HEK293 (cell line): Measurements from ENCODE around the gene TMC5.

ENCODE experiments used
- CTCF ChIA-PET: fragments of 350-600 bp; formaldehyde crosslinking; extraction: SDS; loops from one replicate; lab custom pipeline; 2021; ENCODE audit warnings: antibody characterized with exemption; lab: Yijun Ruan, JAX
- POLR2A ChIA-PET: fragments of 300-600 bp; formaldehyde crosslinking; extraction: SDS; loops from one replicate; lab custom pipeline; 2020; ENCODE audit warnings: antibody characterized with exemption, inconsistent platforms; lab: Yijun Ruan, JAX
- H3K27ac ChIP-seq: fragments of 200-500 bp; sonication (Bioruptor generic); 2 replicates; pipeline ENCODE4 v1.5.1; 2014; ENCODE audit warnings: low read depth, low read length, control low read depth, inconsistent platforms; ENCODE audit errors: extremely low read depth
- H3K36me3 ChIP-seq, 2 experiments: fragments of 200-500 bp in 1 of 2; sonication (Bioruptor generic) in 1 of 2; 1 replicate in 1 of 2; 2 replicates in 1 of 2; pipeline ENCODE4 v1.5.1; 2014 to 2017; ENCODE audit warnings: inconsistent platforms in 2 of 2, low read length in 2 of 2; ENCODE audit not compliant: control insufficient read depth in 2 of 2, insufficient read depth in 1 of 2
- H3K4me1 ChIP-seq: fragments of 200-500 bp; sonication (Bioruptor generic); 2 replicates; pipeline ENCODE4 v1.5.1; 2014; ENCODE audit warnings: mild to moderate bottlenecking, low read length, inconsistent platforms; ENCODE audit not compliant: control insufficient read depth, insufficient read depth
- H3K4me3 ChIP-seq: 2 replicates; pipeline ENCODE4 v1.5.1; 2011; ENCODE audit warnings: low read depth, mild to moderate bottlenecking, control low read depth, low read length, moderate library complexity
- H3K9me3 ChIP-seq: fragments of 200-500 bp; sonication (Bioruptor generic); 2 replicates; pipeline ENCODE4 v1.5.1; 2014; ENCODE audit warnings: low read depth, low read length, inconsistent platforms; ENCODE audit not compliant: control insufficient read depth, insufficient read depth
- HIC1 ChIP-seq: fragments of 450-650 bp; formaldehyde crosslinking; IDR thresholded peaks from 2 replicates; pipeline ENCODE4 v1.5.1; 2016; ENCODE audit warnings: missing biosample characterization, missing genetic modification characterization
- HOXA7 ChIP-seq: sonication (generic); formaldehyde crosslinking; IDR thresholded peaks from 2 replicates; pipeline ENCODE4 v1.8.1; 2022; ENCODE audit warnings: missing genetic modification reagents, borderline replicate concordance
- KLF17 ChIP-seq: fragments of 450-650 bp; formaldehyde crosslinking; IDR thresholded peaks from 2 replicates; pipeline ENCODE4 v1.5.1; 2016; ENCODE audit warnings: missing biosample characterization, missing genetic modification characterization
- KLF7 ChIP-seq: fragments of 450-650 bp; formaldehyde crosslinking; IDR thresholded peaks from 2 replicates; pipeline ENCODE4 v1.5.1; 2016; ENCODE audit warnings: missing biosample characterization, missing genetic modification characterization, borderline replicate concordance
- TRIM28 ChIP-seq: IDR thresholded peaks from 2 replicates; pipeline ENCODE4 v1.6.1; 2011; ENCODE audit warnings: low read length, control low read depth, borderline replicate concordance
- ZEB2 ChIP-seq: fragments of 450-650 bp; formaldehyde crosslinking; IDR thresholded peaks from 2 replicates; pipeline ENCODE4 v1.5.1; 2016; ENCODE audit warnings: missing biosample characterization, missing genetic modification characterization
- ZFHX2 ChIP-seq: fragments of 450-650 bp; formaldehyde crosslinking; conservative IDR thresholded peaks from 2 replicates; pipeline ENCODE4 v1.5.1; 2016; ENCODE audit warnings: missing biosample characterization, missing genetic modification characterization
- ZNF10 ChIP-seq: fragments of 450-650 bp; formaldehyde crosslinking; IDR thresholded peaks from 2 replicates; pipeline ENCODE4 v1.5.1; 2017; ENCODE audit warnings: missing biosample characterization, missing genetic modification characterization
- ZNF292 ChIP-seq: fragments of 450-650 bp; formaldehyde crosslinking; IDR thresholded peaks from 2 replicates; pipeline ENCODE4 v1.5.1; 2016; ENCODE audit warnings: low read depth, missing biosample characterization, missing genetic modification characterization, borderline replicate concordance
- ZNF311 ChIP-seq: fragments of 450-650 bp; formaldehyde crosslinking; IDR thresholded peaks from 2 replicates; pipeline ENCODE4 v1.5.1; 2017; ENCODE audit warnings: missing biosample characterization, missing genetic modification characterization, borderline replicate concordance
- ZNF433 ChIP-seq: fragments of 450-650 bp; formaldehyde crosslinking; IDR thresholded peaks from 2 replicates; pipeline ENCODE4 v1.5.1; 2016; ENCODE audit warnings: missing biosample characterization, missing genetic modification characterization, low read depth
- ZNF510 ChIP-seq: fragments of 450-650 bp; formaldehyde crosslinking; IDR thresholded peaks from 2 replicates; pipeline ENCODE4 v1.5.1; 2018; ENCODE audit warnings: mild to moderate bottlenecking, missing genetic modification characterization, missing biosample characterization; ENCODE audit not compliant: insufficient replicate concordance
- ZNF518A ChIP-seq: fragments of 450-650 bp; formaldehyde crosslinking; conservative IDR thresholded peaks from 2 replicates; pipeline ENCODE4 v1.5.1; 2016; ENCODE audit warnings: low read depth, missing biosample characterization, missing genetic modification characterization
- ZNF549 ChIP-seq: fragments of 450-650 bp; IDR thresholded peaks from 2 replicates; pipeline ENCODE4 v1.5.1; 2018; ENCODE audit warnings: missing biosample characterization, missing genetic modification characterization, mild to moderate bottlenecking, inconsistent platforms, moderate library complexity
- ZNF629 ChIP-seq: fragments of 450-650 bp; formaldehyde crosslinking; IDR thresholded peaks from 2 replicates; pipeline ENCODE4 v1.5.1; 2017; ENCODE audit warnings: missing biosample characterization, missing genetic modification characterization
- ZNF692 ChIP-seq: fragments of 450-650 bp; formaldehyde crosslinking; IDR thresholded peaks from 2 replicates; pipeline ENCODE4 v1.5.1; 2016; ENCODE audit warnings: missing biosample characterization, missing genetic modification characterization
- ZNF776 ChIP-seq: fragments of 450-650 bp; formaldehyde crosslinking; IDR thresholded peaks from 2 replicates; pipeline ENCODE4 v1.5.0; 2017; ENCODE audit warnings: missing biosample characterization, missing genetic modification characterization, borderline replicate concordance
- ZNF791 ChIP-seq: fragments of 450-650 bp; formaldehyde crosslinking; IDR thresholded peaks from 2 replicates; pipeline ENCODE4 v1.5.1; 2016; ENCODE audit warnings: missing biosample characterization, missing genetic modification characterization
- TF ChIP-seq, protein P1 (sequence below): fragments of 450-650 bp; formaldehyde crosslinking; IDR thresholded peaks from 2 replicates; pipeline ENCODE4 v1.5.1; 2016; ENCODE audit warnings: missing biosample characterization, missing genetic modification characterization
- TF ChIP-seq, protein P2 (sequence below): fragments of 450-650 bp; formaldehyde crosslinking; IDR thresholded peaks from 2 replicates; pipeline ENCODE4 v1.5.1; 2016; ENCODE audit warnings: missing biosample characterization, missing genetic modification characterization, borderline replicate concordance

The TMC5 gene

GRCh38 chr16:19384656-19385055 is 33.0 kb upstream of the TMC5 start:
- Histone ChIP-seq H3K36me3 (no peaks in the 10 kb centered on the region), H3K4me1 (peaks cover 11% of the 10 kb centered on the region), H3K27ac (no peak overlapping the region), H3K4me3 (no peak overlapping the region), H3K9me3 (no peaks in the 10 kb centered on the region)
- POLR2A ChIA-PET, result no interaction called here
- CTCF ChIA-PET, result interaction anchor here (0.5 to 0.7 kb wide), 2 partner anchors 104 to 271 kb away, joined by 3 to 4 read pairs; partner anchors contain the start of gene ITPRIPL2
- TF ChIP-seq ZNF311, result no peak
- peak; percentile 54; the same call in 1 of the 2 replicates for TF ChIP-seq ZEB2 (tag by site-specific recombination)
- TF ChIP-seq ZNF518A (tag by site-specific recombination), result no peak

DNA sequence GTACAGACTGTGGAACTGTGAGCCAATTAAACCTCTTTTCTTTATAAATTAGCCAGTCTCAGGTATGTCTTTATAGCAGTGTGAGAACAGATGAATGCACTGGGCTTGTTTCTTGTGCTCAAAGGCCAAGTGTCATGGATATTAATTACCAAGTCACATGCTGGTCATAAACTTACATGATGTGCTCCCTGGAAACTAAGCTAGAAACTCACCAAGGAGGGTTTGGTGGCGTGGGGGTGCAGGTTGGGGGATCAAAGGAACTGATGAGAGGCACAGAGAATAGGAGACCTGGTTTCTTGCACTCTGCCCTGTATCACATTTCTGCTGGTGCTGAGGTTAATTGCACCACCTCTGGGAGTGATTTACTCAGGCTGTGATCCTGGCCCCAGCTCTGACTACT is 31.2 kb upstream of the TMC5 start:
- peaks cover 11% of the 10 kb centered on the region for H3K4me1 ChIP-seq
- ChIA-PET CTCF (interaction anchor here (0.8 to 1.2 kb wide), 3 partner anchors 10 to 301 kb away, joined by 3 to 4 read pairs (median 4); no protein-coding TSS in a partner anchor), POLR2A (no interaction called here)
- no peak overlapping the region for H3K4me3 ChIP-seq
- H3K27ac ChIP-seq, result no peak overlapping the region
- no peaks in the 10 kb centered on the region for H3K36me3 ChIP-seq
- no peak for TF ChIP-seq ZNF791 (tag by site-specific recombination)
- no peak for TF ChIP-seq ZNF292 (tag by site-specific recombination)
- no peak for TF ChIP-seq TRIM28
- TF ChIP-seq, protein P1, sequence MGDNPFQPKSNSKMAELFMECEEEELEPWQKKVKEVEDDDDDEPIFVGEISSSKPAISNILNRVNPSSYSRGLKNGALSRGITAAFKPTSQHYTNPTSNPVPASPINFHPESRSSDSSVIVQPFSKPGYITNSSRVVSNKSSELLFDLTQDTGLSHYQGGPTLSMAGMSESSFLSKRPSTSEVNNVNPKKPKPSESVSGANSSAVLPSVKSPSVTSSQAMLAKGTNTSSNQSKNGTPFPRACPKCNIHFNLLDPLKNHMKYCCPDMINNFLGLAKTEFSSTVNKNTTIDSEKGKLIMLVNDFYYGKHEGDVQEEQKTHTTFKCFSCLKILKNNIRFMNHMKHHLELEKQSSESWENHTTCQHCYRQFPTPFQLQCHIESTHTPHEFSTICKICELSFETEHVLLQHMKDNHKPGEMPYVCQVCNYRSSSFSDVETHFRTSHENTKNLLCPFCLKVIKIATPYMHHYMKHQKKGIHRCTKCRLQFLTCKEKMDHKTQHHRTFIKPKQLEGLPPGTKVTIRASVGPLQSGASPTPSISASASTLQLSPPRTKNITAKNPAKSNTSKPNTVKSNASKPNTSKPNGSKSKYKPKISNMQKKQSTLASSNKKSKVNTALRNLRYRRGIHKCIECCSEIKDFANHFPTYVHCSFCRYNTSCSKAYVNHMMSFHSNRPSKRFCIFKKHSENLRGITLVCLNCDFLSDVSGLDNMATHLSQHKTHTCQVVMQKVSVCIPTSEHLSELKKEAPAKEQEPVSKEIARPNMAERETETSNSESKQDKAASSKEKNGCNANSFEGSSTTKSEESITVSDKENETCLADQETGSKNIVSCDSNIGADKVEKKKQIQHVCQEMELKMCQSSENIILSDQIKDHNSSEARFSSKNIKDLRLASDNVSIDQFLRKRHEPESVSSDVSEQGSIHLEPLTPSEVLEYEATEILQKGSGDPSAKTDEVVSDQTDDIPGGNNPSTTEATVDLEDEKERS (tag by site-specific recombination), result no peak
- TF ChIP-seq, protein P2, sequence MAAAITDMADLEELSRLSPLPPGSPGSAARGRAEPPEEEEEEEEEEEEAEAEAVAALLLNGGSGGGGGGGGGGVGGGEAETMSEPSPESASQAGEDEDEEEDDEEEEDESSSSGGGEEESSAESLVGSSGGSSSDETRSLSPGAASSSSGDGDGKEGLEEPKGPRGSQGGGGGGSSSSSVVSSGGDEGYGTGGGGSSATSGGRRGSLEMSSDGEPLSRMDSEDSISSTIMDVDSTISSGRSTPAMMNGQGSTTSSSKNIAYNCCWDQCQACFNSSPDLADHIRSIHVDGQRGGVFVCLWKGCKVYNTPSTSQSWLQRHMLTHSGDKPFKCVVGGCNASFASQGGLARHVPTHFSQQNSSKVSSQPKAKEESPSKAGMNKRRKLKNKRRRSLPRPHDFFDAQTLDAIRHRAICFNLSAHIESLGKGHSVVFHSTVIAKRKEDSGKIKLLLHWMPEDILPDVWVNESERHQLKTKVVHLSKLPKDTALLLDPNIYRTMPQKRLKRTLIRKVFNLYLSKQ (tag by site-specific recombination), result no peak
- no peak for TF ChIP-seq HIC1
- no peak for TF ChIP-seq KLF17 (tag by site-specific recombination)
- no peak for TF ChIP-seq ZFHX2 (tag by site-specific recombination)
- TF ChIP-seq ZNF10 (tag by site-specific recombination), result no peak
- TF ChIP-seq ZNF629 (tag by site-specific recombination), result no peak
- no peak for TF ChIP-seq ZNF510
- no peak for TF ChIP-seq HOXA7
- no peak for TF ChIP-seq ZNF692 (tag by site-specific recombination)
- no peak for TF ChIP-seq KLF7 (tag by site-specific recombination)
- TF ChIP-seq ZNF433, result no peak
- no peak for TF ChIP-seq ZNF776 (tag by site-specific recombination)
- TF ChIP-seq ZNF549 (tag by site-specific recombination), result no peak
- no peaks in the 10 kb centered on the region for H3K9me3 ChIP-seq
